Measurements from ENCODE around the gene DES.
"Not testable (repeated sequence)": the region's sequence is repeated elsewhere in the genome, so short reads cannot be mapped to it uniquely, and the experiment has no call there.

Gene DES

DNA sequence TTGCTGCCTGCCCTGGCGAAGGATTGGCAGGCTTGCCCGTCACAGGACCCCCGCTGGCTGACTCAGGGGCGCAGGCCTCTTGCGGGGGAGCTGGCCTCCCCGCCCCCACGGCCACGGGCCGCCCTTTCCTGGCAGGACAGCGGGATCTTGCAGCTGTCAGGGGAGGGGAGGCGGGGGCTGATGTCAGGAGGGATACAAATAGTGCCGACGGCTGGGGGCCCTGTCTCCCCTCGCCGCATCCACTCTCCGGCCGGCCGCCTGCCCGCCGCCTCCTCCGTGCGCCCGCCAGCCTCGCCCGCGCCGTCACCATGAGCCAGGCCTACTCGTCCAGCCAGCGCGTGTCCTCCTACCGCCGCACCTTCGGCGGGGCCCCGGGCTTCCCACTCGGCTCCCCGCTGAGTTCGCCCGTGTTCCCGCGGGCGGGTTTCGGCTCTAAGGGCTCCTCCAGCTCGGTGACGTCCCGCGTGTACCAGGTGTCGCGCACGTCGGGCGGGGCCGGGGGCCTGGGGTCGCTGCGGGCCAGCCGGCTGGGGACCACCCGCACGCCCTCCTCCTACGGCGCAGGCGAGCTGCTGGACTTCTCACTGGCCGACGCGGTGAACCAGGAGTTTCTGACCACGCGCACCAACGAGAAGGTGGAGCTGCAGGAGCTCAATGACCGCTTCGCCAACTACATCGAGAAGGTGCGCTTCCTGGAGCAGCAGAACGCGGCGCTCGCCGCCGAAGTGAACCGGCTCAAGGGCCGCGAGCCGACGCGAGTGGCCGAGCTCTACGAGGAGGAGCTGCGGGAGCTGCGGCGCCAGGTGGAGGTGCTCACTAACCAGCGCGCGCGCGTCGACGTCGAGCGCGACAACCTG, at the start of gene DES:
Gene DES (plus strand): TSS at position 223 of the 857 bp plus-strand sequence. CDS start 86 bp downstream, at position 309.
- no peak for DNase-seq (ENCODE audit: low read depth in 2 of 2)

DNA sequence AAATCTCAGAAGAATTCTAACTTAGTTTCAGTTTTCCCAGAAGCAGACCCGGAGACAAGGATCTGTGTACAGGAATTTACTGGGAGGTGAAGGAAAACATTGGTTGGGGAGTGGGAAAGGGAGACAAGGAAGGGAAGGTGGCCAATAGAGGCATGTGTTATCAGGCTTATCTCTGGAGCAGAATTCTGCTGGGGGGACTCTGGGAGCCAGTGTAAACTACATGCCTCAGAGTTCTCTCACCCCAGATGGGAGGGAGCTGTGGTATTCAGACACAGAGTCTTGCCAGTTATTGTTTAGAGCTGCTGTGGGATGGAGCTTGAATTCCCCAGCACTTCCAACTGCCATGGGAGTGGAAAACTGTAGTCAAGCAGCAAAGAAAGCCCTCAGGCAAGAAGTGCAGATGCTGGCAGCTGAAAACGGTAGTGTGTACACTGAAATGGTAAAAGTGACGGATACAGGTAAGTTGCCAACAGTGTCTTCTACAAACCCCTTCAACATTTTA, 49.4 kb upstream of the DES start:
- DNase-seq (ENCODE audit: low read depth in 2 of 2), result no peak

DNA sequence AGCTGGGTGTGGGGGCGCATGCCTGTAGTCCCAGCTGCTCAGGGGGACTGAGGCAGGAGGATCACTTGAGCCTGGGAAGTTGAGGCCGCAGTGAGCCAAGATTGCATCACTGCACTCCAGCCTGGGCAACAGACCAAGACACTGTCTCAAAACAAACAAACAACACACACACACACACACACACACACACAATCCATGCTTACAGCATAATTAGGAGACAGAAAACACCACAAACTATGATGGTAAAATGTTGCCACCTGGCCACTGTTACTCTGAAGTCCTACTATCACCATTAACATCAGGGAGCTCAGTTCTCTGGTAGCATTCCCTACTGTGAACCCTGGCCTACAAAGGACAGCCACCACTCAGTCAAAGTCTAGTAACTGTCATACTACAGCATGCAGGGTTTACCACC, 48.7 kb upstream of the DES start:
- no peak for DNase-seq (ENCODE audit: low read depth in 2 of 2)

DNA sequence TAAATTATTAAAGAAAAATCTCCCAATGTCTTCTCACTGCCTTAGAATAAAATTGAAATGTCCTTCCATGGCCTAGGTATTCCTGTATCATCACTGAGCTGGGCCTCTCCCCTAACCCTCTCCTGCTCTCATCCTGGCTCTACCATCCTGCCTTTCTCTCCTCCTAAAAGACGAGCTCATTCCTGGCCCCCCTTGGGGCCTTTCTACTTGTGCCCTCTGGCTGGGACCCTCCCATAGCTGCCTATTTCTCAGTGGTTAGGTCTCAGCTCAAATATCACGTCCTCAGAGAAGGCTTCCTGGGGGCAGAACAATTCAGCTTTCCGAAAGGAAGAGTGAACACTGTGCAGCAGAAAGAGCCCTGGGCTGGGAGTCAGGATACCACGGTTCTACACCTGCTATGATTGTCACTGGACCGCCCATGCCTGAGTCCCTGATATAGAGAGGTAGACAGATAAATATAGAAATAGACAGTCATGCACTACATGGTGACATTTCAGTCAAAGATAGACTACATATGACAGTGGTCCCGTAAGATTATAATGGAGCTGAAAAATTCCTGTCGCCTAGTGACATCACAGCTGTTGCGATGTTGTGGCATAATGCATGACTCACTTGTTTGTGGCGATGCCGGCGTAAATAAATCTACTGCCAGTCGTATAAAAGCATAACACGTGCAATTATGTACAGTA, 39.9 kb upstream of the DES start:
- no peak for DNase-seq (ENCODE audit: low read depth in 2 of 2)

DNA sequence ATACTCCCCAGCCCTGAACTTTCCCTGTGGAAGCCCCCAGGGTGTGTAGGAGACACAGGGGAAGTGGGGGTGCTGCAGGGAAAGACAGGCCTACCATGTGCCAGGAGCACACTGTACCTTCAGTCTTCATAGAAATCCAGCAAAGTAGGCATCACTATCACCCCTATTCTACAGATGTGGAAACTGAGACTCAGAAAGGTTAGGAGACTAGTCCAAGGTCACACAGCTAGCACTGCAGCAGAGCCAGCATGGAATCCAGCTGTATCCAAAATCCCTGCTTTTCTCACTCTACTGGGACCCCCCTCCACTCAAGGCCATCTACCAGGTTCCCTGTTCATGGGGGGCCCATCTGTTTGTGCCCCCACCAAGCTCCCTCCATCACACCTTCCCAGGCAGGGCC, 37.3 kb upstream of the DES start:
- DNase-seq (ENCODE audit: low read depth in 2 of 2), result no peak

DNA sequence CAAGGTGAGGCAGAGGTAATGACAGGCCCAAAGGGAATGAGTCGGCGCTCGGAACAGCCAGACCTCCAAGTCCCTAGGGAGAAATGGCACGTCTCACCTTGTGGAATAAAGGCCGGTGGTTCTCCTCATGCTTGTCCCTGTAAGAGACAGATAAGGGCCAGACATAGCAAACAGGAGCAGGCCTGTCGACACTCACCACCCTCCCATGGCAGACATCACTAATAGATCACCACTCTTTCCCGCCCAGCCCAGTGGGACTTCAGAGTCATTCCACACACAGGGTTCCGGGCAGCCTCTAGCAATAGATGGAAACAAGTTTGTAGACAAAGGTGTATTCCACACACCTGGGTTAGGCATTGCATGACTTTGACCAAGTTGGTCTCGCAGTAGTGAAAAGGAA, 36.7 kb upstream of the DES start:
- no peak for DNase-seq (ENCODE audit: low read depth in 2 of 2)

DNA sequence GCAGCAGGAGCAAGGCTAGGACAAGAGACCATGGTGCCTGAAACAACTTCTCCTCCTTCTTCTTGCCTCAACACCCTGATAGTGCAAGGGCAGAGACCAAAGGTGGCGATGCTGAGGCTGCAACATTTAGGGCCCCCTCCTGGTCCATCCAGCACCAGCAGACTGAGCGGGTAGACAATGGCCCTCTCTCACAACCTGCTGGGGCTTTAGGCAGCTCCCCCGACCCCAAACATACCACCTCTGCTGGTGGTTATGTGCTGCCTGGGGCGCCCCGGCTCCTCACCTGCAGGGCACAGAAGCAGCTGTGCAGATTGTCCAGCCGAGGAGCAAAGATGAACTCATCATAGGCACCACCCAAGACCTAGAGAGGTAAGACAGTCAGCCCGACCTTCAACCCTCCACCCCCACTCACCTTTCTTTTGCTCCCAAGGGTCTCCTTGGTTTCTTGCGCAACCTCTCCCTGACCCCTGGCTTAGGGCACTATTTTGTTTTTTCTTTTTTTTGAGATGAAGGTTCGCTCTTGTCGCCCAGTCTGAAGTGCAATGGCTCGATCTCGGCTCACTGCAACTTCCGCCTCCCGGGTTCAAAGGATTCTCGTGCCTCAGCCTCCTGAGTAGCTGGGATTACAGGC, 34.0 kb upstream of the DES start:
- DNase-seq (ENCODE audit: low read depth in 2 of 2), result no peak

DNA sequence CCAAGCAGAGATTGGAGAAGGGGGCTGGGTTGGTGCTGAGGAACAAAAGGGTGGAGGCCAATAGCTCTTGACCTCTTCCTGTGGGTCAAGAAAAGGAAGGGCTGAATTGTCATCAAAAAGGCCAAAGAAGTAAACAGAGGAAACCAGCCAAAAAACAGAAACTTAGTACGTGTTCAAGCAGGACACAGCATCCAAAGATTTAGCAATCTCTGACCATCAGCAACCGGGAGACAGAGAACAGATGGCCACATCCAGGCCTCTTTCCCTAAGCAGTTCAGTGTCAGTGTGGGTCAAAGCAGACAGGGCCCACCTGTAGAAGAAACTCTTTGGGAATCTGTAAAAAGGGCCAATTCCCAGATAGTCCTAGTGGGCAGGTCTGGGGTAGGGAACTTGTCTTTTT, 33.3 kb upstream of the DES start:
- no peak for DNase-seq (ENCODE audit: low read depth in 2 of 2)

DNA sequence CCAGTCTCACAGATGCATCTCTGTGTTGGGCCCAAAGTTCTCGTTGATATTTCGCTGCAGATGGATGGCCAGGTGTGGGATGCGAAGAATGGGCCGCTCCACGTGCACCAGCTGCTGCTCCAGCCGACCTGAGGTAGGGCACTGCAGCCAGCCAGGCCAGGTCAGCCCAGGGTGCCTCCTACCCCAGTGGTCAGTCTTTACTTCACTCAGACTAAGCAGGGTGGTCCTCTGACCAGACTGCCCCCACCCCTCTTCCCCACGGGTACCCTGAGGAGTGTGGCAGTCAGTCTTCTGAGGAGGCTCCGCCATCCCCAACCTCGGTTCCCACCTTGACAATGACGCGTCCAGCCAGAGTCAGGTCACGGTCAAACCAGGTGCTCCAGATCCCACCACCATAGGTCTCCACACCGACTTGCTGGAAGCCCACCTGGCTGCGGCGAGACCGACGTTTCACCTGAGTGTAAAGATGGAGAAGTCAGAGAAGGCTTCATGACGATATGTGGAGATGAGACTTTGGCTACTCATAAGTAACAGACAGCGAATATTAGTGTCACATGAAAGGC, 32.1 kb upstream of the DES start:
- no peak for DNase-seq (ENCODE audit: low read depth in 2 of 2)

DNA sequence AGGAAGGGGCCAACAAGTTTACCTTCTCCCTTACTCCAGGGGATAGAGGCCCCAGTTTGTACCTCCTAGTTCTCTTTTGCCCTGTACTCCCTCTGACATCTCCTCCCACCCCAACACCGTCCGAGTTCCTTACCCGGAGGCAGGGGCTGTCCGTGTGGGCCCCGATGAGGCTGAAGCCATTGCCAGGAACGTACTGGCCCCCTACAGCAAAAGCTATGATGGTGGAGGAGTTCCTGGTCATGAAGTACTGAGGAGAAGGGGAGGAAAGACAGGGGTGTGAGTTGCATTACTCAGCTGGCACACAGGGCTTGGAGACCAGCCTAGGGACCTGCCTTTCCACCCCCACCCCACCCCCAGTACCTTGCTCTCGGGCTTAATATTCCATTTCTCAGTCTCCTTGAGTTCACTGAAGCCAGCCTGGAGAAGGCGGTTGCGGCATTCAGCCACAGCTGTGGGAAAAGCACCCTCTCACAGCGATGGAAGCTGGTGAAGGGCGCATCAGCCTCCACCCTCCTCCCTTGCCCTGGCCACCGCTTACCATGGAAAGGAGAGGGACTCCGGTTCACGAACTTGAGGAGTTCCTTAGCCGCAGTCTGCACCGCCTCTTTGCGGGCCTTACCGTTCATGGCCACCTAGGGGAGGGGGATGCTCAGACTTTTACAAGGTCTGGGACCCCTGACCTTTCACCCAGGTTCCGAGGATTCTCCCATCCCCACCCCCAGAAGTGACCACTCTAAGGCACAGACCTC, 31.5 kb upstream of the DES start:
- DNase-seq (ENCODE audit: low read depth in 2 of 2), result no peak

DNA sequence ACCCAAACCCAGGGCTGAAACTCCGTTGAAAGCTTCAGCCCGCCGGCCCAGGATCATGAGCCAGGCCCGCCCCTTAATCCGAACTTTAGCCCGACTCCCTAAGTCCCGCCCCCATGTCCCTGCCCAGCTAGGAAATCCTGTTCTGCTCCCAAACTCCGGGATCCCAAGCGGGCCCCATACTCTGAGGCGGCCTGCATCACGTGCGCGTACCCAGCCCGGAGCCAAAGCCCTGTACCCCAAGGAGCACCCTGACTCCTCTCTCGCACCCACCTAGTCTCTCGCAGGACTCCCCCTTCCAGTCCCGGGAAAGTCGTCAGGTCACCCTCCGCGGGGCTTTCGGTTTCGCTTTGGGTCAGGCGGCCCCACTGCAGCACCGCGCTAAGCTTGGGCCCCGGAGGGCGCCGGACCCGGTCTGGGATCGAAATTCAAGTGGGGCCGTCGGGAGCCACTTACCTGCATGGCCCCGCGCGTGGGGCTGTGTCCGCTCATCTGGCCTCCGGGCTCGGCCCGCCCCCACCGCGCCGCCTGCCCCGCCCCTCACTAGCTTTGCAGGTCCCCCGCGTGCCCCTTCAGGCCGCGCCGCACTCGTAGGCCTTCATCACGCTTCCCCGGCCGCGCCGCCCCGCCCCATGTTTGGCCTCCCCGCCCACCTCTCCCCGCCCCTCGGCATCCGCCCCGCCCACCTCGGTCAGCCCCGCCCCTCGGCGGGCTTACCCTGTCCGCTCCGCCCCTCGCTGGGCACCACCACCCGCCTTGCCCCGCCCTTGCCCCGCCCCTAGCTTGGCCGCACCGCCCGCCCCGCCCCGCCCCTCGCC, 30.7 kb upstream of the DES start, which contains the start of gene DNPEP:
Gene DNPEP (minus strand): TSS at position 607 of the 815 bp plus-strand sequence. CDS start 118 bp downstream, at position 489.
- peak; percentile 90 to 97 for DNase-seq (ENCODE audit: low read depth in 2 of 2)

DNA sequence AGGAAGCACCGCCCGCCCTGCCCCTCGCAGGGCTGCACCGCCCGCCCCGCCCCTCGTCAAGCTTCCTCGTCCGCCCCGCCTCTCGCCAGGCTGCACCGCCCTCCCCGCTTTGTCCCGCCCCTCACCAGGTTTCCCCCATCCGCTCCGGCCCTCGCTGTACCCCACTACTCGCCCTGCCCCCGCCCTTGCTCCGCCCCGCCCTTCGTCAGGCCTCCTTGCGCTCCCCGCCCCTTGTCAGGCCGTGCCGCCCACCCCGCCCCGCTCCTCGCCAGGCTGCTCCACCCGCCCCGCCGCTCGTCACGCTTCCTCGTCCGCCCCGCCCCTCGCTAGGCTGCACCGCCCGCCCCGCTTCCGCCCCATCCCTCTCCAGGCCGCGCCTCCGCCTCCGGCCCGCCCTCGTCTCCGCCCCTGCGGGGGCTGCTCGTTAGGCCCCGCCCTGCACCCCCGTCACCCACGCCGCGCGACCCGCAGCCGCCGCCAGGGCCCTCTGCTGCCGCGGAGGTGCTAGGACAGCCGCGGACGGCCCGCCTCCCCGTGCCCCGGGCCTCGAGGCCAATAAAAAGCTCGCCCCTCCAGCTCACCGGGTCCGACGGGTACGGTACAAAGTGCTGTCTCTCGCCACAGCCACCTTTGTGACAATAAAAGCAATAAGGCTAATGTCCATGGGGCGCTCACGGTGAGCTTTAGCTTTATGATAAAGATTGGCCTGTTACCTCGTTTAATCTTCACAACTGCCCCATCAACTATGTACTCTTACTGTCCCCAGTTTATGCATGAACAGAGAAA, 29.9 kb upstream of the DES start:
- DNase-seq (ENCODE audit: low read depth in 2 of 2), result peak; percentile 98 to 99

DNA sequence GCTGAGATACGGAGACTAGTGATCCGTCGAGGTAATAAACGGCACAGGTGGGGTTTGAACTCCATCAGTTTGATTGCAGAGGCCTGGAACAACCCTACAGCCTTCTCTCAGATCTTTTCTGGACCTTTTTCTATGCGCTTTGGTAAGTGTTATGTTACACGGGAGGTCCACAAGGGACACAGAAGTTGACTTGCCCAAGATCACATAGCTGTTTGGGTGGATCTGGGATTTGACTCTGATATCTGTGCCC, 29.3 kb upstream of the DES start:
- no peak for DNase-seq (ENCODE audit: low read depth in 2 of 2)

DNA sequence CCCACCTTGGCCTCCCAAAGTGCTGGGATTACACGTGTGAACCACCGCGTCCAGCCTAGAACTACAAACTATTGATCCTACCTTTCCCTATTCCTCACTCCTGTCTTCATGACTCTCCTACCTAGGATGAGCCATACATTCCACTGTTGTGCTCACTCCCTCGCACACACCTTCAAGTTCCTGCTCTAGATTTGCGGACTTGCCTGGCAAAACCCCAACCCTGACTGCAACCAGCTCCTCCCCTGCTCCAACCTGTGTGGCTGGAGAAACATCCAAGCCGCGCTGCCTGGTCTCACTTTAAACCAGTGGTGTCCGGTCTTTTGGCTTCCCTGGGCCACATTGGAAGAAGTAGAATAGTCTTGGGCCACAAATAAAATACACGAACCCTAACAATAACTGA, 25.4 kb upstream of the DES start:
- no peak for DNase-seq (ENCODE audit: low read depth in 2 of 2)

DNA sequence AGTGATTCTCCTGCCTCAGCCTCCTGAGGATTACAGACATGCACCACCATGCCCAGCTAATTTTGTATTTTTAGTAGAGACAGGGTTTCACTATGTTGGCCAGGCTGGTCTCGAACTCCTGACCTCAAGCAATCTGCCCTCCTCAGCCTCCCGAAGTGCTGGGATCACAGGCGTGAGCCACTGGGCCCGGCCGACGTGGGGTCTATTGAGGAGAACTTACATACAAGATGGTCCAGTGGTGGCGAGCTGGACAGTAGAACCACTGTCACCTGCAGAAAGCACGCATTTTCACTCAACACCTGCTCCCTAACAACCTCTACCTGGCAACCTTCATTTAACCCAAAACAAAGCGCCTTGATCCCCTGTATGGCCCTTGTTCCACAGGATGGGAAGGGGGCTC, 23.1 kb upstream of the DES start:
- not testable (repeated sequence) for DNase-seq (ENCODE audit: low read depth in 2 of 2)

DNA sequence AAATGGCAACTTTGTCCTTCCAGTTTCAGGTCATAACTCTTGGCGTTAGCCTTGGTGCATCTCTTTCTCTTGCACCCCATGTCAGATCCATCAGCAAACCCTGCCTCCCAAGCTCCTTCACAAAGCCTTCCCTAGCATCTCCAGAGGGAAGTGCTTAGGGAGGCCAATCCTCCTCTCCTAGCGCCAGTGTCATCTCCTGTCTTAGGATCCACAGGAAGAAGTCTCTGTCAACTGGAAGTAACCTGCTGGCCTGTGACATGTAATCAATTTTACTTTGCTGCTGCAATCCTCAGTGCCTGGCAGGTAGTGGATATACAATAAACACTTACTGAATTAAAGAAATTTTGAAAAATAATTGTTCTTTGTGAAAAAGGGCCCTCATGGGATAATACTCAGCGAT, 22.6 kb upstream of the DES start:
- DNase-seq (ENCODE audit: low read depth in 2 of 2), result no peak

DNA sequence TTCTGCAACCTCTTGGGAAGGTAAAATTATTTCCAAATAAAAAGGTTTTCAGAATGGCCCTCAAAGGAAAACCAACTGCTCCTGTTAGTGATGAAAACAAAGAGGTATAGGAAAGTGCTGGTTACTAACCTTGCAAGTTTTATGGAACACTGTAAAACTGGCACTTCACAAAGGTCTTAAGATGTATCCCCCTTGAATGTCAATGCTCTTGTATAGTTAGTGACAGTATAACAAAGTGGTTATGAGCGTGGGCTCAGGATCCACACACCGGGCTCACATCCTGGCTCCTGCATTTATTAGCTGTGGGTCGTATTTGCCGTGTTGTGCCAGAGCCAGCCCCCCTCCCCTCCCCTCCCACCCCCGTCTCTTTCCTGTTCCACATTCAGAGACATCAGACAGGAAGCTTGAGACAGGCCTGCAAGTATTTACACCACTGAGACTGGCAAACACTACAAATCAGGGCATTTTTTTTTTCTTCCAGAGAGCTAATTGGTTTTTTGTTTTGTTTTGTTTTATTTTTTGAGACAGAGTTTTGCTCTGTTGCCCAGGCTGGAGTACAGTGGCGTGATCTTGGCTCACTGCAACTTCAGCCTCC, 21.2 kb upstream of the DES start:
- no peak for DNase-seq (ENCODE audit: low read depth in 2 of 2)

DNA sequence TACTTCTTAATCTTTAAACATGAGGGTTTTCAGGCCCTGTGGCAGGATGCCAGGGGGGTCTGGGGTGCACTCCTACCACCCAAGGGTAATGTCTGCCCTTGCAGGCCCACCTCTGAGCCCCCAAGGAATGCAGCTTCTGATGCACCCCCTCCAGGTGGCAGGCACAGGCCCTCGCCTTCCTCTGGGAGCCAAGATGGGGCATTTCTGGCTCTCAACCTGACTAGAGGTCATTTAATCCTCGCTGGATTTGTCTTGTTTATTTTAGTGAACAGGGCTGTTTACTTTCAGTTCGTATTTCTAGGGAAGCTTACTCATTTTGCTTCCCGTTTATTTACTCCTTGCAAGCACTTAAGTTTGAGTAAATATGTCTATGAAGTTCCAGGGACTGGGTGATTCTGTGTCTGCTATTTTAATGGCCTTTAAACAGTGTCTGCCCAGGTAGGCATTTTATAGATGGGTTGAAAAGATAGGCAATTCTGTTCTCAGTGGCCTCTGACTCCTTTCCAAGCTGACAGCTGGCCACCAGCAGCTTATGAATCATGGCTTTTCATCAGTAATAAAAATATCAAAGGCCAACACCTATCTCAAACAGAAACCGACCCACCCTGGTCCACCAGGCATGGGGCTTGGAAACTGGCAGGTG, 19.3 kb upstream of the DES start:
- DNase-seq (ENCODE audit: low read depth in 2 of 2), result no peak
